ENCODE results near the gene FKBP15. TPM values are rescaled to one million over a fixed set of nuclear protein-coding genes. Genes with fewer than 3 reads are reported as not detected.

The FKBP15 gene
- total and polyA plus RNA-seq, 2 of the 4 experiments (the other 2 are of a cell fraction) = 20.4 to 25.5 TPM

- Histone ChIP-seq H3K4ac (ENCODE audit: low read depth, low read length) (no peak overlapping the region), H3K9me3 (ENCODE audit: control insufficient read depth, insufficient read depth, low read length) (no peaks in the 10 kb centered on the region), H4K20me1 (ENCODE audit: insufficient read depth, low read length) (no peaks in the 10 kb centered on the region), H3K56ac (ENCODE audit: extremely low read depth, insufficient read depth, low read length) (no peak overlapping the region), H3K4me1 (ENCODE audit: control insufficient read depth, insufficient read depth, low read length) (no peaks in the 10 kb centered on the region), H4K91ac (ENCODE audit: insufficient read depth, low read depth, low read length) (no peak overlapping the region), H2BK20ac (ENCODE audit: low read depth, low read length) (no peak overlapping the region), H3K36me3 (ENCODE audit: control insufficient read depth, insufficient read depth, low read length) (no peaks in the 10 kb centered on the region), H3K9ac (ENCODE audit: low read depth, low read length) (no peak overlapping the region), H2AFZ (replicated peaks; ENCODE audit: low read length, poor library complexity) (no peak overlapping the region), H3K14ac (replicated peaks; ENCODE audit: low read depth, low read length) (no peak overlapping the region), H3K27me3 (ENCODE audit: control insufficient read depth, insufficient read depth, low read length) (peaks cover 17% of the 10 kb centered on the region), H2BK120ac (ENCODE audit: low read depth, low read length) (no peak overlapping the region), H3K4me3 (ENCODE audit: insufficient read depth, low read depth, low read length) (no peak overlapping the region), H2BK5ac (ENCODE audit: low read depth, low read length, poor library complexity, severe bottlenecking) (no peak overlapping the region), H4K5ac (ENCODE audit: low read depth, low read length) (no peak overlapping the region), H2AK5ac (ENCODE audit: low read depth, low read length) (no peak overlapping the region), H3K79me1 (ENCODE audit: low read depth in 1 of 2, low read length in 2 of 2) (peaks cover 0 to 15% of the 10 kb centered on the region in 2 experiments; a peak in 2 of 4 replicates), H2AK9ac (replicated peaks; ENCODE audit: low read depth, low read length, poor library complexity) (no peak overlapping the region), H4K8ac (ENCODE audit: low read depth in 2 of 2, low read length in 2 of 2) (no peak overlapping the region), H3K23ac (ENCODE audit: low read depth, low read length) (no peak overlapping the region), H3K4me2 (ENCODE audit: low read depth, low read length) (no peak overlapping the region), H3K27ac (ENCODE audit: insufficient read depth, low read length) (no peak overlapping the region), H3K18ac (ENCODE audit: low read depth, low read length) (no peak overlapping the region), H3K9me1 (ENCODE audit: insufficient read depth, low read length) (peaks cover 2% of the 10 kb centered on the region; the same call in 1 of the 2 replicates), H2BK15ac (ENCODE audit: low read depth, low read length) (no peak overlapping the region)
- ATAC-seq (ENCODE audit: low read depth) = no peak
- no TSS peak for BruUV-seq (replicated peaks)
- in situ Hi-C loops (cut with MboI; ENCODE audit: low sequenced_read_pairs) = no loop called here
- CTCF ChIA-PET = no interaction called here
- POLR2A ChIA-PET (ENCODE audit: unreplicated experiment) = no interaction called here
- dilution Hi-C loops (cut with HindIII; ENCODE audit: low sequenced_read_pairs, unreplicated experiment) = no loop called here
- no CpG with 5 or more reads among the region's 8 CpGs for WGBS, 2 experiments (ENCODE audit: extremely low coverage in 2 of 2, insufficient read length in 1 of 2)
- TF ChIP-seq CHD1 (IDR thresholded peaks at IDR 0.05; ENCODE audit: low read depth, low read length) (no peak), CEBPB (IDR thresholded peaks at IDR 0.05; ENCODE audit: low read depth, low read length) (no peak), FOS (IDR thresholded peaks at IDR 0.05; ENCODE audit: low read depth, low read length) (no peak), POLR2A (IDR thresholded peaks at IDR 0.05; ENCODE audit: low read depth, low read length) (no peak), BHLHE40 (IDR thresholded peaks at IDR 0.05; ENCODE audit: low read depth, low read length) (no peak), ELK1 (IDR thresholded peaks at IDR 0.05; ENCODE audit: borderline replicate concordance, low read depth, low read length) (no peak)
- no peak for DNase-seq
- intact Hi-C loops (cut with micrococcal nuclease) = no loop called here
These were observed 72.1 kb downstream of the FKBP15 start for GRCh38 chr9:113148781-113149510.

Measured in IMR-90 (cell line).